GM12892 (cell line): ENCODE results near the gene OTUD5.

Experiments used
- DNase-seq: peaks from one replicate; pipeline ENCODE4 v3.0.0; 2011; ENCODE audit not compliant: insufficient read length
- FAIRE-seq: peaks from 2 replicates; lab custom pipeline; 2011; peaks lifted over from hg19 to GRCh38; lab: Jason Lieb, UNC
- POLR2A ChIP-seq: IDR thresholded peaks from 2 replicates; pipeline ENCODE4 v1.6.1; 2011; ENCODE audit warnings: low read depth, low read length, control low read depth
- POLR2AphosphoS5 ChIP-seq: IDR thresholded peaks from 2 replicates; pipeline ENCODE4 v1.6.1; 2011; ENCODE audit warnings: low read depth, low read length, control low read depth
- TAF1 ChIP-seq: IDR thresholded peaks from 2 replicates; pipeline ENCODE4 v1.6.1; 2011; ENCODE audit warnings: low read depth, mild to moderate bottlenecking, control low read depth, low read length, borderline replicate concordance

The OTUD5 gene

GRCh38 chrX:48927736-48928382 lies 29.5 kb downstream of the OTUD5 start:
- no peak for DNase-seq
- TF ChIP-seq POLR2A (no peak), POLR2AphosphoS5 (no peak), TAF1 (no peak)
- FAIRE-seq: no peak

GRCh38 chrX:48927123-48927522 lies 30.3 kb downstream of the OTUD5 start:
- DNase-seq: no peak
- TF ChIP-seq TAF1: no peak
- TF ChIP-seq POLR2A: no peak
- FAIRE-seq: no peak

GRCh38 chrX:48924270-48924669 lies 33.1 kb downstream of the OTUD5 start:
- TF ChIP-seq POLR2A (no peak), POLR2AphosphoS5 (no peak)
- no peak for DNase-seq
- no peak for FAIRE-seq

- no peak for FAIRE-seq
- no peak for TF ChIP-seq TAF1
- TF ChIP-seq POLR2A: no peak
- no peak for TF ChIP-seq POLR2AphosphoS5
- DNase-seq: no peak
Observed at GRCh38 chrX:48923771-48924170, 33.6 kb downstream of the OTUD5 start.

- no peak for FAIRE-seq
- no peak for TF ChIP-seq POLR2AphosphoS5
- no peak for TF ChIP-seq POLR2A
- no peak for TF ChIP-seq TAF1
Observed at GRCh38 chrX:48920718-48921104, 36.7 kb downstream of the OTUD5 start.

GRCh38 chrX:48919947-48920717 lies 37.3 kb downstream of the OTUD5 start:
- TF ChIP-seq POLR2A (no peak), POLR2AphosphoS5 (peak; percentile 18; the same call in 1 of the 2 replicates)
- FAIRE-seq (peak; percentile 72), DNase-seq (no peak)

More at GRCh38 chrX:48920718-48921104, 36.7 kb downstream of the OTUD5 start:
- no peak for DNase-seq

- TF ChIP-seq POLR2A (no peak), POLR2AphosphoS5 (no peak), TAF1 (no peak)
- FAIRE-seq (peak; percentile 9), DNase-seq (no peak)
Observed at GRCh38 chrX:48919360-48919841, 38.0 kb downstream of the OTUD5 start.

- FAIRE-seq: peak; percentile 94
- TF ChIP-seq POLR2AphosphoS5 (peak; percentile 94), TAF1 (peak; percentile 97), POLR2A (peak; percentile 98)
- peak; percentile 77 for DNase-seq
Observed at GRCh38 chrX:48918643-48919340, 38.6 kb downstream of the OTUD5 start, which contains the start of gene PIM2. Gene PIM2 (minus strand): TSS chrX:48919024. CDS start chrX:48918834, 190 bp downstream.

GRCh38 chrX:48918301-48918642 lies 39.1 kb downstream of the OTUD5 start:
- FAIRE-seq (peak; percentile 30), DNase-seq (no peak)
- TF ChIP-seq POLR2AphosphoS5 (no peak), TAF1 (no peak), POLR2A (no peak)

- FAIRE-seq: peak; percentile 98
- peak; percentile 70 for DNase-seq
- TF ChIP-seq TAF1 (no peak), POLR2AphosphoS5 (no peak), POLR2A (peak; percentile 13; the same call in 1 of the 2 replicates)
Observed at GRCh38 chrX:48917139-48918001, 40.0 kb downstream of the OTUD5 start.
